Placental pericyte (primary cell): ENCODE measurements around the gene FAM90A26. TPM values are rescaled to one million over a fixed set of nuclear protein-coding genes. Genes with fewer than 3 reads are reported as not detected.

Experiments used
- total RNA-seq: library from RNA; depleted of rRNA; stranded (reverse); fragments of >200 nt; gene quantifications from 2 replicates; pipeline ENCODE4 v1.2.3, GENCODE V29; 2012

FAM90A26 gene
- total RNA-seq, result not detected in 2 replicates

GRCh38 chr4:9169791-9170459 lies at the start of gene FAM90A26:
FAM90A26 (plus strand) TSS chr4:9170409; CDS start chr4:9173173, 2,764 bp downstream.

GRCh38 chr4:9210357-9210756 lies 40.1 kb downstream of the FAM90A26 start, which contains the start of gene USP17L10:
USP17L10 (plus strand) TSS chr4:9210657; CDS start chr4:9210657, 0 bp downstream.

GRCh38 chr4:9215105-9215504 lies 44.9 kb downstream of the FAM90A26 start, which contains the start of gene USP17L11:
USP17L11 (plus strand) TSS chr4:9215405; CDS start chr4:9215405, 0 bp downstream.

GRCh38 chr4:9219852-9220251 lies 49.6 kb downstream of the FAM90A26 start, which contains the start of gene USP17L12:
USP17L12 (plus strand) TSS chr4:9220152; CDS start chr4:9220152, 0 bp downstream.

GRCh38 chr4:9224596-9224995 lies 54.4 kb downstream of the FAM90A26 start, which contains the start of gene USP17L13:
USP17L13 (plus strand) TSS chr4:9224896; CDS start chr4:9224896, 0 bp downstream.

Other genes starting within 250 kb of the FAM90A26 start
- not detected in 2 replicates for gene USP17L10, start 40.2 kb downstream of the FAM90A26 start, total RNA-seq
- gene USP17L11, start 45.0 kb downstream of the FAM90A26 start, total RNA-seq, result not detected in 2 replicates
- not detected in 2 replicates for gene USP17L12, start 49.7 kb downstream of the FAM90A26 start, total RNA-seq
- not detected in 2 replicates for gene USP17L13, start 54.5 kb downstream of the FAM90A26 start, total RNA-seq
- gene USP17L15, start 64.0 kb downstream of the FAM90A26 start, total RNA-seq, result not detected in 2 replicates
- gene USP17L17, start 73.5 kb downstream of the FAM90A26 start, total RNA-seq, result not detected in 2 replicates
- not detected in 2 replicates for gene USP17L18, start 78.2 kb downstream of the FAM90A26 start, total RNA-seq
- gene USP17L19, start 83.0 kb downstream of the FAM90A26 start, total RNA-seq, result not detected in 2 replicates
- not detected in 2 replicates for gene USP17L20, start 87.7 kb downstream of the FAM90A26 start, total RNA-seq
- not detected in 2 replicates for gene USP17L21, start 92.5 kb downstream of the FAM90A26 start, total RNA-seq
- not detected in 2 replicates for gene USP17L22, start 97.2 kb downstream of the FAM90A26 start, total RNA-seq
- not detected in 2 replicates for gene USP17L24, start 154.8 kb downstream of the FAM90A26 start, total RNA-seq
- gene USP17L25, start 159.5 kb downstream of the FAM90A26 start, total RNA-seq, result not detected in 2 replicates
- not detected in 2 replicates for gene USP17L26, start 164.2 kb downstream of the FAM90A26 start, total RNA-seq
- not detected in 2 replicates for gene USP17L5, start 169.0 kb downstream of the FAM90A26 start, total RNA-seq
- not detected in 2 replicates for gene USP17L27, start 173.7 kb downstream of the FAM90A26 start, total RNA-seq
- not detected in 2 replicates for gene USP17L28, start 178.5 kb downstream of the FAM90A26 start, total RNA-seq
- not detected in 2 replicates for gene USP17L29, start 183.2 kb downstream of the FAM90A26 start, total RNA-seq
- not detected in 2 replicates for gene USP17L30, start 192.7 kb downstream of the FAM90A26 start, total RNA-seq